GM18870 (cell line): ENCODE results near the gene RGS19.
"Not testable (repeated sequence)": the region's sequence is repeated elsewhere in the genome, so short reads cannot be mapped to it uniquely, and the experiment has no call there.

Experiments
- ATAC-seq: cut with Tn5 transposase; IDR thresholded peaks from one replicate; pipeline ENCODE4 v1.9.1; 2021; ENCODE audit warnings: moderate library complexity; ENCODE audit not compliant: unreplicated experiment

RGS19 gene, protein sequence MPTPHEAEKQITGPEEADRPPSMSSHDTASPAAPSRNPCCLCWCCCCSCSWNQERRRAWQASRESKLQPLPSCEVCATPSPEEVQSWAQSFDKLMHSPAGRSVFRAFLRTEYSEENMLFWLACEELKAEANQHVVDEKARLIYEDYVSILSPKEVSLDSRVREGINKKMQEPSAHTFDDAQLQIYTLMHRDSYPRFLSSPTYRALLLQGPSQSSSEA

DNA sequence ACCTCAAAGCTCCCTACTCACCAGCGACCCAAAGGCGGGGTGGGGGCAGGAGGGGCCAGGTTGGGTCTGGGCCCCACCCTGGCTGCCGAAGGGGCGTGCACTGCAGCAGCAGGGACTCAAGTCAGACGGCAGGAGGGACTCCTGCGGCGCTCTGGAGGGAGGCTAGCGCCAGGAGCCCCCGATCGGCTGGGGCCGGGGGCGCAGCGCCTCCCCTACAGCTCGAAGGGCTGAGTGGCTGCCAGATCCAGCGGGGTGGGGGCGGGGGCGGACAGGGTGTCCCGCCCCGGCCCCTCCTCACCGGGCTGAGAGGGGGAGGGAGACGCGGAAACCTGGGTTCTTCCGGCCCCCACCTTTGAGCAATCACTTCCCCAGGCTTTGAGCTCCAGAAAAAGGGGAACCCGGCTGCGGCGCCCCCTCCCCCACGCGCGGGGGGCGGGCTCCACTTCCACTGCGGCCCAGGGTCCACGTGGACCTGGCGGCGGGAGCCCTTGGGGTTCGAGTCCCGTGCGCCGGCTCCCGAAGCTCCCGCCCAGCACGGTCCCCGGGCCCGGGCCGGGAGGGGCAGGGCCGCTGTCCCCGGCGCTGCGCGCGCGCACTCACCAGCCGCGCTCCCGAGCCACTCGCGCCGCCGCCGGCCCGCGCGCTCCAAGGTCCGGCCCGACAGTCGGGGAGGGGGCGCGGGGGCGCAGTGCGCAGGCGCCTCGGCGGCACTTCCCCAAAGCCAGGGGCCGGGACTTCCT is at the start of gene RGS19:
Gene RGS19 (minus strand): TSS at position 246 of the 740 bp plus-strand sequence. CDS start 2,632 bp downstream, outside the sequence.
- ATAC-seq = no peak

DNA sequence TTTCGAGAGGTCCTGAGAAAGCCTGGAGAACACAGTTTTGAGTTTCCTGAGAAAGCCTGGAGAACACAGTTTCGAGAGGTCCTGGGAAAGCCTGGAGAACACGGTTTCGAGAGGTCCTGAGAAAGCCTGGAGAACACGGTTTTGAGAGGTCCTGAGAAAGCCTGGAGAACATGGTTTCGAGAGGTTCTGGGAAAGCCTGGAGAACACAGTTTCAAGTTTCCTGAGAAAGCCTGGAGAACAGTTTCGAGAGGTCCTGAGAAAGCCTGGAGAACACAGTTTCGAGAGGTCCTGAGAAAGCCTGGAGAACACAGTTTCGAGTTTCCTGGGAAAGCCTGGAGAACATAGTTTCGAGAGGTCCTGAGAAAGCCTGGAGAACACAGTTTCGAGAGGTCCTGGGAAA is 44.2 kb upstream of the RGS19 start:
- ATAC-seq = not testable (repeated sequence)

DNA sequence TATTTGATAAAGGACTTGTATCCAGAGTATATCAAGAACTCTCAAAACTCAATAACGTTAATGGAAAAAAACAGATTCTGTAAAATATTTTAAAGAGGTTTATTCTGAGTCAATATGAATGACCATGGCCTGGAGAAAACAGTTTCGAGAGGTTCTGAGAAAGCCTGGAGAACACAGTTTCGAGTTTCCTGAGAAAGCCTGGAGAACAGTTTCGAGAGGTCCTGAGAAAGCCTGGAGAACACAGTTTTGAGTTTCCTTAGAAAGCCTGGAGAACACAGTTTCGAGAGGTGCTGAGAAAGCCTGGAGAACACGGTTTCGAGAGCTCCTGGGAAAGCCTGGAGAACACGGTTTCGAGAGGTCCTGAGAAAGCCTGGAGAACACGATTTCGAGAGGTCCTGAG is 43.6 kb upstream of the RGS19 start:
- not testable (repeated sequence) for ATAC-seq

DNA sequence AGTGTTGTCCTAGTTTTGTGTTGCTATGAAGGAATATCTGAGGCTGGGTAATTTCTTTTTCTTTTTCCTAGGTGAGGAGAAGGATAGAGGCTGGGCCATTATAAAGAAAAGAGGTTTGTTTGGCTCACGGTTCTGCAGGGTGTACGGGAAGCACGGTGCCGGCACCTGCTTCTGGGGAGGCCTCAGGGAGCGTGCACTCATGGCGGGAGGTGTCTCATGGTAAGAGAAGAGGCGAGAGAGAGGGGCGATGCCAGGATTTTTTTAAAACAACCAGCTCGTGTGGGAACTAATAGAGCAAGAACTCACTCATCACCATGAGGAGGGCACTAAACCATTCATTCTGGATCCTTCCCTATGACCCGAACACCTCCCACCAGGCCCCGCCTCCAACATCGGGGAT is 42.3 kb upstream of the RGS19 start:
- no peak for ATAC-seq

DNA sequence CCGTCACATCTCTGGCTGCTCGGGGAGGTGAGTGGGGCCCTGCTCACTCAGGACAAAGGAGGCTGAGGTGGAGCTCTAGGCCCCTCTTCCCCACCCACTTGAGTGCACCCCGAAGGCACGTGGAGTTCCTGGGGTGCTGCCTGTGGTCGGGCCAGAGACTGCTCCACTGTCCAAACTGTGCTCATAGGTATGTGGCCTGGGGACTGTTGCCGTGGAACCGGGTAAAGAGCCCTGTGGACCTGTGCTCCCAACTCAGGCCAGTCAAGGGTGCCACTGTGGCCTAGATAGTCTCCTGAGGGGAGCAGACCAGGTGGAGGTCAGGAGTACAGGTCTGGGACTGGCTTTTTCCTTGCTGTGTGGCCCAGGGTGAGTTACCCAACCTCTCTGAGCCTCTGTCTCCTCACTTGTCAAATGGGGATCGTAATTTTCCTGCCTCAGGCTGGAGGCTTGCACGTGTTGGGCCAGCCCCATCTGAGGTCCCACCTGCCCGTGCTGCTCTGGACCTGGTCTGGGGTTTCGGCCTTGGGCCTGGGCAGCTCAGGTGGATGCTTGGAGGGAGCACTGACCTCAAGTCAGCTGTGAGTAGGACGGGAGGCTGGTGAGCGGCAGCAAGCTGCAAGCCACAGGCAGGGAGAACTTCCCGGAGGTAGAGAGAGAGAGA is 40.5 kb upstream of the RGS19 start:
- ATAC-seq = no peak

DNA sequence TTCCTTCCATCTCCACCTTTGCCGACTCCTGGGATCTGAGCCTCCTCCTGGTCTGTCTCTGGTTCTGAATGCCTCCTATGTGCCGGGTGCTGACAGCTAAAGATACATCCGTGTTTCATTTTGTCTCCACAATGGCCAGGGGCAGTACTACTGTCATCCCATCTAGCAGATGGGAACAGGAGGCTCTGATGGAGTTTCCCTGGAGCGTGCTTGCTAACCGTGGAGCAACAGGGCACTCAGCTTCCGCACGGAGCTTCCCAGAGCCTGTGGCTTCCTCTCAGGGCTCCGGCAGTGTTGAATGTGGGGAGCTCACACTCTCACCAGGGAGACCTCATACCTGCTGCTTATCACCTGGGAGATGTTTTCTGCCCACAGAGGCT is 40.0 kb upstream of the RGS19 start:
- no peak for ATAC-seq

DNA sequence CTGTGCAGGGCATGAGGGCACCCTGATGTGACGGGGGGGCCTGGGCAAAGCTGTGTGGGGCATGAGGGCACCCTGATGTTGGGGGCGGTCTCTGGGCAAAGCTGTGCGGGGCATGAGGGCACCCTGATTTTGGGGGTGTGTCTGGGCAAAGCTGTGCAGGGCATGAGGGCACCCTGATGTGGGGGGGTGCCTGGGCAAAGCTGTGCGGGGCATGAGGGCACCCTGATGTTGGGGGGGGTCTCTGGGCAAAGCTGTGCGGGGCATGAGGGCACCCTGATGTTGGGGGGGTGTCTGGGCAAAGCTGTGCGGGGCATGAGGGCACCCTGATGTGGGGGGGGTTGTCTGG is 38.1 kb upstream of the RGS19 start:
- ATAC-seq = not testable (repeated sequence)

DNA sequence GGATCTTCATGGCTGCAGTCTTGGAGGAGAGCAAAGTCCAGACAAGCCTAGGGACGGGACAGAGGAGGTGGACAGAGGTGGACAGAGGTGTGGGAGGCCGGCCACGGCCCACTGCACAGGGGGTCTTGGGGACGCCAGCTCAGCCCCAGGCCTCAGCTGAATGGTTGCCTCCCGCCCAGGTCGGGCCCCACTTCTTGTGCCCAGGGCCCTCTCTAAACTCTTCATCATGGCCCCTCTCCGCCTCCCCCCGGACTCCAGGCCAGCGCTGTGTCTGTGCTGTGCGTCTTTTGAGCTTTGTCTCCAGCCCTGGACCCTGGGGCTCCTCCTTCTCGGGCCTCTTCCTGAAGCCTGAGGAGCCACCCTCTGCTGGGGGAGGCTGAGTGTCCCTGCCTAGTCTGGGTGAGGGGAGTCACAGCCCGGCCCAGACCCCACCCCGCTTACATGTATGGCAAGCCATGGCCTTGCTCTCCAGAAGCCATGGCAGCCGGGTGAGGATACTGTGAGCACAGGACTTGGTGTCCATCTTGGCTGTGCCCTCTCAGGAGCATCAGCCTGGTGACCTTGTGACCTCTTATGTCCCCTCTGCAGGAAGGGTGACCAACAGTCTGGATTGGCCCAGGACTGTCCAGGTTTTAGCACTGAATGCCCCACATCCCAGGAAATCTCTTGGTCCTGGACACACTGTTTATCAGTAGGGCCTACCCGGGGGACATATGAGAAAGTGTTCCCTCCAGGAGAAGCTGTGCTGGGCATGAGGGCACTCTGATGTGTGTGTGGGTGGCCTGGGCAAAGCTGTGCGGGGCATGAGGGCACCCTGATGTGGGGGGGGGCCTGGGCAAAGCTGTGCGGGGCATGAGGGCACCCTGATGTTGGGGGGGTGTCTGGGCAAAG is 37.5 kb upstream of the RGS19 start:
- ATAC-seq = no peak

DNA sequence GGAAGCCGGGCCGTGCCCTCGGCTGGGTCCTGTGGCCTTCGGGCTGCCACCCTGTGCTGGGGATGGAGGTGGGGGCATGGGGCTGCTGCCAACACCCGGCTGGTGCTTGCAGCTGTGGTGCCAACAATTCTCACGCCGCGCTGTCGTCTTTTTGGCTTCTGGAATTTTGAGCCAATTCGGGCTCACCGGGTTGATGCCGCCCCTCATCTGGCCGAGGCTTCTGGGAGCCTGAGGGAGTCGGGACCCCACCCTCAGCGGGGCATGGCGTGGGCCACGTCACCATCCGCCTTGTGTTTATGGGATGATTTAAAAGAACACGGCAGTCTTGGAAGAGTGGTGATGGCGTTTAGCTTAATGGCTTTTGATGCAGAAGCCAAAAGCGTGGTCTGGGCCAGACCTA is 36.7 kb upstream of the RGS19 start:
- ATAC-seq = no peak

DNA sequence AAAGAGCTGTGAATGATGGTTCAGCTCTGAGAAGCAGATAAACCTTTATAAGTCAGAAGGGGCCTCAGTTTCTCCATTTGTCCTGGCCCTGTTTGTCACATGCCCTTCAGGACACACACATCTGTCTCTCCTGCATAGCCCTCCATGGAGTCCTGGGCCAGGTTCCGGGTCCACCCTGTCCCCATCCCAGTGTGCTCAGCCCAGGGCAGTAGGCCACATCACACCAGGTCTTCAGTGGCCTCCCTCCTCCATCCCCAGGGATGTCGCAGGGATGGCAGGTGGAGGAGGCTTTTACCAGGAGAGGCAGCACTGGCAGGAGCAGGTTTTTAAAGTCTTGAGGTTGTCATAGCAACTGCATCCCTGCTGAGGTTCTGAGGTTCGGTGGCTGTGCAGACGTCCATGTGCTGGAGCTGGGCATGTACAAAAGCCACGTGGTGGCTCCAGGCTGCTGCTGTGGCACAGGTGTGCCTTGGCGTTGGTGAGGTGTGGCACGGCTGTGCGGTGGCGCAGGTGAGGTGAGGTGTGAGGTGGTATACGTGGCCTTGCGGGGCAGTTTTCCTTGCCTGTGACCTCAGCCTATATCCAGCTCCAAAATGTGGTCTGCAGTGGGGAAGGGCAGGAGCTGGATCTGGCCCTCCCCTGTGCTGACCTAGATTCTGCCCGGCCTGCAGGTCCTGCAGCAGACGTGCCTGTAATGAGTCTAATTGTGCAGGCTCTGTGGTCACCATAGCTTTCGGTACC is 36.0 kb upstream of the RGS19 start:
- no peak for ATAC-seq

DNA sequence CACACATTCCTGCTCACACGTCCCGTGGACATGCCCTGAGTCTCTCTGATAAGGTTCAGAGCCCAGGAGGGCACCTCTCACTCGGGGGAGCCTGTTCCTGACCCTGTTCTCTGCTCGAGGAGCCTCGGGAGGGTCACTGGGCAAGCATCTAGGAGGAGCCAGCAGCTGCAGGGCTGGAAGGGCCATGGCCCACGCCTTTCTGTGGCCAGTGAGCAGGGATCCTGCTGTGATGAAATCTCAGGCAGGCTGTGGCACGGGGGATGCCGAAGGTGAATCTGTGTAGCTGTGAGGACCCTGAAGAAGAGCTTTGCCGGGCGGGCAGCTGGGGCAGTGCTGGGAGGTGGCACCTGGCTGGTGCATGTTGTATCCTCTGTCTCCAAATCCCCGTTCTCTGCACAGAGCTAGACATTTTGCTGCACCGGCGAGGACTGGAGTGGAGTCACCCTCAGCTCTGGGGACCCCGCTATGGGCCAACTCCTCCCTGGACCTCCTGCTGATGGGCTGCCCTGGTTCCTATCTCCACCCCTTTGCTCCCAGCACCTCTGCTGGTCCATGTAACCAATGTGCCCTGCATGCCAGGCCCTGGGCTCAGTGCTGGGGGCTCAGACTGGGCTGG is 35.1 kb upstream of the RGS19 start:
- no peak for ATAC-seq

DNA sequence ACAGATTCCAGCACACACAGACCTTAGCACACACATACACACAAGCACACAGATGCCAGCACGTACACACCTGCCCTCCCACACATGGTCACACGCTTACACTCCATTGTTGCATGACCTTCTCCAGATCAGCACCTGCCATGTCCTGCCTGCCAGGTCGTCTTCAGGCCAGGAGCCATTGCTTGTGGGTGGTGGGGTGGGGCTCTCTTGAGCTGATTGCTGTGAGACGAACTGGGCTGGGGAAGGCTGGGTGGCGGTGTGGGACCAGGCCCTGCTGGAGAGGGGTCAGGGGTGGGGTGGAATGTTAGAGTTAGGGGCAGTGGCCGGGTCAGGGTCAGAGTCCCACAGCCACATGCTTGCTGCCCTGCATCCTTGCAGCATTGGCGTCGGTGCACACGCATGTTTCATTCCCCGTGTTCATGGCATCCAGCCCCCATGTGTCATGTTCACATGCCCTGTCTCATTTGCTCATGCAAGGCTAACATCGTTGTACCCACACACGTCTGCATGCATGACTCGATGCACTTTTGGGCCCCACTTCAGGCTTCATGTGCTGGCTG is 34.6 kb upstream of the RGS19 start:
- no peak for ATAC-seq

DNA sequence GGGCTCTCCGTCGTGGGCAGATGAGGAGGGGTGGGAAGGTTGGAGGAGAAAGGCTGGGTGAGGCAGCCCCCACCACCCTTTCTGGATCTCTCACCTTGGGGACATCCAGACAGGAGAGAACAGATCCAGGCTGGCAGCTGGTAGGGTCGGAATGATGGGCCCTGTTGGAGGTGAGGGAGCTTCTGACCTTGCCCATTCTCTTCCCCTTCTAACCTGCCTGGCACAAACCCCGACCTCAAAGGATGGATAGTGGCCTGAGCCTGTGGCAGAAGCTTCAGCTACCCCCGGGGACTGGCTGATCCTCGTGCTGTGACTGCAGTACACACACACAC is 34.1 kb upstream of the RGS19 start:
- no peak for ATAC-seq

DNA sequence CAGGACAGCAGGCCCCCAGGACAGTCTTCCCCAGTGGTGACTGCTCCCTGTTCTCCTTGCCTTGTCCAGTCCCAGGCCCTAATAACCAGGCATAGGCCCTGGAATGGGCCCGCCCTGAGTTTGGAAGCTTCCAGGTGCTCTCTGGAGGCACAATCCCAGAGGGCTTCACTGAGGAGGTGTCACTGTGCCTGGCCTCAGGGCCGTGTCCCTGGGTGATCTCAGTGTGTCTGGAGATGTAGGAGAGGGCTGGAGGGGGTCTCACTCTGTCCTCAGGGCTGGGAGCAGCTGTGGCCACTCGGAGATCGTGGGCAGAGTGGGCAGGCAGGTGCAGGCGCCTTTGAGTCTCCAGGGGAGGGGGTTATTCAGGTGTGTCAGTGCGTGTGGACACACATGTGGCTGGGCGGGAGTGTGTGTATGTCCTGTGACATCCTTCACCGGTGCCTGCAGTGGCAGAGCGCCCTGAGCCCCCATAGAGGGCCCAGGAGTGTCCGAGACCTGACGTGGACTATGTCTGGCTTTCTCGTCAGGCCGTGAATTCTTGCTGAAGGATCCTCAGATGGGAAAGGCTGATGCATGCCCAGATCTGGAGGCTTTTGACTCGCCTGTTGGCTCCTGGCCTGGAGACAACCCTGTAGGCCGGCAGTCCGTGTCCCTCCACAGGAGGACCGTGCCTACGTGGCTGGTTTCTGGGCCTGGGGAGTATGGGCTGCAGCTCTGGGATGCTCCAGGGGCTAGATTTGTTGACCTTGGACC is 33.5 kb upstream of the RGS19 start:
- ATAC-seq = no peak

DNA sequence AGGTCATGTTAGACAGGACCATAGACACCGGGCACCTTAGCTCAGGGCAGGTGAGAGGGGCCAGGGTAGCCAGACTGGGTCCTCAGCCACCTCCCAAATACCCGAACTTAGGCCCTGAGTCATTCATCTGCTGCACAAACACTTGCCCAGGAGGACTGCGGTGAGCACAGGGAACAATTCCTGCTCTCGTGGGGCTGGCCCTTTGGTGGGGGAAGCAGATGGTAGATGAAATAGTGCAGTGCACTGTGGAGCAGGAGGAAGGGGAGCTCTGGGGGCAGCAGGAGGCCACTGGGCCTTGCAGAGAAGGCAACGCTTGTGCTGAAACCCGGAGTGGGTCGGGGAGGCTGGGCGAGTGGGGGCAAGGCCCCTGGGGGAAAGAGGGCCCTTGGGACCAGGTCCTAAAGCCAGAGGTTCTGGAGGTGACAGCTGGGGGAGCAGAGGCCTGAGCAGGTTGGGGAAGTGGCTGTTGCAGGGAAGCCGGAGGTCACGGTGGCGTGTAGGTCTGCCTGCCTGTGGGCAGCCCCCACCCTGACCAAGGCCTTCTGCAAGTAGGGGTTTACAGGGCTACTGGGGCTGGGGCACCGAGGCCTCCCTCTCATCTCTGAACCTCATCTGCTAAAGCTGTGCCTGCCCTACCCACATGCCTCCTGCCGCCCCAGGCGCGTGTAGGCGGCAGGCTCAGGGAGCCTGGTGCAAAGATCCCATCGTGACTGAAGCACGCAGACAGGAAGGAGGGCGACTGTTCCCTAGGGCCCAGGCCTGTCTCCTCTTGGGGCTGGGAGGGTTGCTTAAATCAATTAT is 32.7 kb upstream of the RGS19 start:
- no peak for ATAC-seq

DNA sequence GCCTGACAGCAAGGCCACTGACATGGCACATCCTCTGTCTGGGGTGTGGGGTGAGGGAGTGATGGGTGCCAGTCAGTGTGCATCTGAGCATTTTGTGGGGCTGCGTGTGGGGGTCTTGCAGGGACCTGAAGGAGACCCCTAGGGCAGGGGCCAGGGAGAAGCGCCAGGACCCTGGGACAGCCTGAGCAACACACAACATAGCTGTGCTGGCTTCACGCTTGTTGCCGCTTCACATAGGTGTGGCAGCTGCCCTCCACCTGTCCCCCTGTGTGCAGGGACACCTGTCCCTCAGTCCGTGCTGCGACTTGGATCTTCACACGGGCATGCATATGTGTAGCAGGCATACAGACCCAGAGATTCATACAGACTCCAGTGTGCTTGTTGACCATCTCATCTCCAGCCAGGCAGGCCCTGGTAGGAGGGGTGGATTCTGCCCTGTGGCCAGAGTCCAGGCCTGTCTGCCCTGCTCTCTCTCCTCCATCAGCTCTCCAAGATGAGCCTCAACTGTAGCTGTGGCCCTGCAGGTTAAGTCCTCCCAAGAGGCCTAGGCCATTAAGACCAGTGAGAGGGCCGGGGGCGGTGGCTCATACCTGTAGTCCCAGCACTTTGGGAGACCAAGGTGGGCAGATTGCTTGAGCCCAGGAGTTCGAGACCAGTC is 31.2 kb upstream of the RGS19 start:
- no peak for ATAC-seq

DNA sequence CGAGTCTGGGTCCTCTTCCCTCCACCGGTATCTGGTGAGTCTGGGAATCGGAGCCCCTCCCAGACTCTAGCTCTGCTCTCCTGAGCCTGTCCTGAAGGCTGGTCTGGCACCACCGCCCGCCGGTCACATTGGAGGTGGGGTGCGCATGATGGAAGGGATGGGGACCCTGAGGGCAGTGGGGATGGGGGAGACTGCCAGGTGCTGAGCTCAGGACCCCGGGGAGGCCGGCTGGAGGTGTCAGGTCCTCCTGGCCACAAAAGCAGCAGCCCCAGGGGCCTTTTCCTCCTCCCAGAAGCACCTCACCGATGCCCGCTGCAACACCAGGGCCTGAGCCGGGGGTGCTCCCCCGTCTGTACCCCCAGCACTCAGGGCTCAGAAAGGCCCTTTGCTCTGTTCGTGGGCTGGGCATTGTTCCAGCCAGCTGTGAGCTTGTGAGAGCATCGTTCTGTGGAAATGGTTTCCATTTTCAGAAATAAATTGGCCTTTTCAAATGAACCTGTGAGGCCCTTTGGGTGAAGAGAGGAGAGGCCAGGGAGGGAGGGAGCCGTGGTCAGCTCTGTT is 30.6 kb upstream of the RGS19 start:
- no peak for ATAC-seq
